Measurements from ENCODE around the gene MUC5B.

DNA sequence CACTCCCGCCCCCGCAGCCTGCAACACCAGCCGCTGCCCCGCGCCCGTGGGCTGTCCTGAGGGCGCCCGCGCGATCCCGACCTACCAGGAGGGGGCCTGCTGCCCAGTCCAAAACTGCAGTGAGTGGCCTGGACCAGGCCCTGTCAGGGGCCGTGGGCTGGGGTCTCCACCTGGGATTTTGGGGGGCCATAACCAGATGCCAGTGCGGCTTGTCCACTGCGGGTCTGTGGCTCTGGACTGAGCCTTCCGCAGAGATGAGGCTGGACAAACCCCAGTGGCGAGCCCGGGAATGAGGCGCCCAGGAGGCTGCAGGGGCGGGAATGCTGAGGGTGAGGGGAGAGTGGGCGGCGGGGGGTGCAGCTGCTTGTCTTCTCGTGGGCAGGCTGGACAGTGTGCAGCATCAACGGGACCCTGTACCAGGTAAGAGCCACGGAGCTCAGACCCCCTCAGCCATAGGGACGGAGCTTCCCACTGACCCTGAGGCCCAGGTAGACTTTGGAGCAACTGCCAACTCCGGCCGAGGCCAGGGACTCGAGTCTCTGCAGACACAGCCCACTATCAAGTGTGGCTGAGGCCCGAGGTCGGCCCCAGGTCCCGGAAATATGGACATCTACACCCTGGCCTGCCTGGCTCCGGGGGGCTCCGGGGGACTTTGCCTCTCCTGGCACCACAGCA is 24.8 kb upstream of the MUC5B start:
- no peak for TF ChIP-seq POLR2A (IDR thresholded peaks at IDR 0.05)
- no peak for TF ChIP-seq CTCF (IDR thresholded peaks at IDR 0.05)

All from ovary (tissue), 3 donors.